Karpas-422 (cell line): ENCODE data around the gene GALNS. TPM values are rescaled to one million over a fixed set of nuclear protein-coding genes. Genes with fewer than 3 reads are reported as not detected.
"Not testable (repeated sequence)": the region's sequence is repeated elsewhere in the genome, so short reads cannot be mapped to it uniquely, and the experiment has no call there.

ENCODE experiments used
- DNase-seq: peaks from one replicate; pipeline ENCODE4 v3.0.0-alpha.2; 2015
- H2AFZ ChIP-seq: fragments of 200-600 bp; sonication (generic); 2 replicates; pipeline ENCODE4 v1.6.1; 2014; ENCODE audit warnings: antibody characterized with exemption, low read length, mixed read lengths
- H3K27ac ChIP-seq: fragments of 200-600 bp; sonication (generic); 2 replicates; pipeline ENCODE4 v1.5.1; 2014; ENCODE audit warnings: mild to moderate bottlenecking, low read length, moderate library complexity
- H3K27me3 ChIP-seq: fragments of 200-600 bp; sonication (generic); 2 replicates; pipeline ENCODE4 v1.6.1; 2014; ENCODE audit warnings: low read length, mixed read lengths
- H3K36me3 ChIP-seq: fragments of 200-600 bp; sonication (generic); 2 replicates; pipeline ENCODE4 v1.6.1; 2014; ENCODE audit warnings: low read length, mixed read lengths; ENCODE audit not compliant: insufficient read depth
- H3K4me1 ChIP-seq: fragments of 200-600 bp; sonication (generic); 2 replicates; pipeline ENCODE4 v1.6.1; 2014; ENCODE audit warnings: mild to moderate bottlenecking, low read length, mixed read lengths
- H3K4me2 ChIP-seq: fragments of 200-600 bp; sonication (generic); 2 replicates; pipeline ENCODE4 v1.6.1; 2014; ENCODE audit warnings: low read length, low read depth, mild to moderate bottlenecking; ENCODE audit not compliant: poor library complexity, severe bottlenecking
- H3K4me3 ChIP-seq: fragments of 200-600 bp; sonication (generic); 2 replicates; pipeline ENCODE4 v1.5.1; 2014; ENCODE audit warnings: mild to moderate bottlenecking, antibody characterized with exemption, low read length, mixed read lengths
- H3K79me2 ChIP-seq: fragments of 200-600 bp; sonication (generic); 2 replicates; pipeline ENCODE4 v1.6.1; 2014; ENCODE audit warnings: mild to moderate bottlenecking, low read length, mixed read lengths
- H3K9ac ChIP-seq: fragments of 200-600 bp; sonication (generic); 2 replicates; pipeline ENCODE4 v1.6.0; 2014; ENCODE audit warnings: low read length
- H3K9me2 ChIP-seq: fragments of 200-600 bp; sonication (generic), shearing (Covaris generic); replicated peaks from 2 replicates; pipeline ENCODE4 v1.6.0; 2014; ENCODE audit warnings: mild to moderate bottlenecking, low read length, moderate library complexity; ENCODE audit not compliant: insufficient read depth
- H3K9me3 ChIP-seq: fragments of 300-700, 200-600 bp; sonication (generic); 2 replicates; pipeline ENCODE4 v1.6.1; 2014; ENCODE audit warnings: low read length, mixed read lengths
- H4K20me1 ChIP-seq: fragments of 200-600 bp; sonication (generic); 2 replicates; pipeline ENCODE4 v1.6.1; 2014; ENCODE audit warnings: mild to moderate bottlenecking, antibody characterized with exemption, low read length, low read depth; ENCODE audit not compliant: insufficient read depth
- total RNA-seq: library from RNA; depleted of rRNA; stranded (reverse); fragments of >200 nt; shearing (Covaris generic); gene quantifications from 2 replicates; pipeline ENCODE4 v1.2.3, GENCODE V29; 2014; ENCODE audit warnings: low replicate concordance

Gene GALNS
- total RNA-seq, 1 experiment from 2014 or later = 26.8 TPM

DNA sequence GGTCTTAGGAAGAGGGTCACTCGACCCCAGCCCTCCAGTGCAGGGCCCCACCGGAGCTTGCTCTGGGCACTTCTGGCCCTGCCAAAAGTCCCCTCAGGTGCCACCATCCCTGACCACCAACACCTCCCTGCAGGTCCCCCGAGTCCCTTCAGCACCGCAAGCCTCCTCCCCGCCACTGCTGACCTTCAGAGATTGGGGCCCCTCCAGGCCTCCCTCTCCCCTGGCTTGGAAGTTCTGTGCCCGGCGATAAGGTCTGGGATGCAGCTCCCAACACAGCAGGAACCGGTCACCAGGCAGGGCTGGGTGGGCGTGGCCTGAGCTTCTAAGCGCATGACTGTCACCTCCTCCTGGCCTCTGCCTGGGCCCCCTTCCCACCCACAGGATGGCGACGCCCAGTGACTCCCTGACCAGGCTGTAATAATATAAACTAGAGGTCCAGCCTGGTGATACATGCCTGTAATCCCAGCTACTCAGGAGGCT lies 82.9 kb downstream of the GALNS start:
- Histone ChIP-seq H3K9me3 (no peaks in the 10 kb centered on the region), H3K79me2 (no peaks in the 10 kb centered on the region), H3K27me3 (no peaks in the 10 kb centered on the region), H3K9ac (no peak overlapping the region), H3K9me2 (no peaks in the 10 kb centered on the region), H3K36me3 (no peaks in the 10 kb centered on the region), H3K4me3 (no peak overlapping the region), H3K27ac (no peak overlapping the region), H3K4me2 (no peak overlapping the region), H3K4me1 (peaks cover 12% of the 10 kb centered on the region), H4K20me1 (0 out of 2 replicates have a peak, but pooled peaks cover 5% of the 10 kb centered on the region), H2AFZ (no peak overlapping the region)
- DNase-seq = no peak

DNA sequence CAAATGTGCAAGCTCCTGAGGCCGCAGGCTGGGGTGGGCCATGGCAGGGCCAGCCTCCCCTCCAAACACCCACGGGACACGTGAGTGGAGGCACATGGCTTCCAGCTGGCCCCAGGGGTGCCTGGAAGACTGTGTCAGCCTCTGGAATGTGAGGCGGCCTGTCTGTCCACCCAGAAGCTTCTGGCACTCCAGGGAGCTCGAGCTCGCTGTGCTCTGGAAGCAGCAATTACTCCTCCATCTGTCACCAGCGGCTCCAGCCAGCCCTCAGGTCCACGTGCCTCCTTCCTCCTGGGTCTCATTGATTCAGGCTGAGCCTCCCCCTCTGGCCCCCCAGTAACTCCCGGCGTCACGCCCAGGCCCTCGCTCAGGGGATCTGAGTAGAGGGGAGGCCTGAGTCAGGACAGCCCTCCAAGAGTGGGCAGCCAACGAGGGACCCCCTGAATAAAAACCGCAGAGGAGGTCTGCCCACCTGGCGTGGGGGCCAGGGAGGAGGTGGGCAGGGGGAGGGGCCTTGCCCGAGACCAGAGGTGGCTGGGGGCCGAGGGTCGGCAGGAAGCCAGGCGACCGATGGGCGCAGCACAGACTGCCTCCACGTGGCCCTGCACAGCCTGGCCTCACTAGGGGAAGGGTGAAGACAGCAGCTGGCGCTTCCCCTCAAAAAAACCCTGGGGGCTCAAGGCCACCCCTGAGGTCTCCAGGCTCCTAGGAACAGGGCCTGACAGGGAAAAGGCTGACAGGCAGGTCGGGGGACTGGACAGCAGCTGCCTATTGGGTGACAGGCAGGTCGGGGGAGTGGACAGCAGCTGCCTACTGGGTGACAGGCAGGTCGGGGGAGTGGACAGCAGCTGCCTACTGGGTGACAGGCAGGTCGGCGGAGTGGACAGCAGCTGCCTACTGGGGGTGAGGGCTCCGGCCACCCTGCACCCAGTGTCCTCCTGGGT lies 83.6 kb downstream of the GALNS start:
- Histone ChIP-seq H3K79me2 (no peaks in the 10 kb centered on the region), H4K20me1 (0 out of 2 replicates have a peak, but pooled peaks cover 5% of the 10 kb centered on the region), H3K9ac (no peak overlapping the region), H3K4me2 (no peak overlapping the region), H2AFZ (no peak overlapping the region), H3K9me2 (no peaks in the 10 kb centered on the region), H3K27me3 (no peaks in the 10 kb centered on the region), H3K4me1 (peaks cover 12% of the 10 kb centered on the region), H3K36me3 (no peaks in the 10 kb centered on the region), H3K4me3 (no peak overlapping the region), H3K27ac (no peak overlapping the region), H3K9me3 (no peaks in the 10 kb centered on the region)
- no peak for DNase-seq

DNA sequence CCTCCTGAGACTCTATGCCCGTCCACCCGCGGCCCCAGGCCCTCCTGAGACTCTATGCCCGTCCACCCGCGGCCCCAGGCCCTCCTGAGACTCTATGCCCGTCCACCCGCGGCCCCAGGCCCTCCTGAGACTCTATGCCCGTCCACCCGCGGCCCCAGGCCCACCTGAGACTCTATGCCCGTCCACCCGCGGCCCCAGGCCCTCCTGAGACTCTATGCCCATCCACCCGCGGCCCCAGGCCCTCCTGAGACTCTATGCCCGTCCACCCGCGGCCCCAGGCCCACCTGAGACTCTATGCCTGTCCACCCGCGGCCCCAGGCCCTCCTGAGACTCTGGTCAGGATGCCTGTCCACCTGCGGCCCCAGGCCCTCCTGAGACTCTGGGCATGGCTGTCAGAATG lies 85.0 kb downstream of the GALNS start:
- not testable (repeated sequence) for H3K4me3 ChIP-seq, H3K9me2 ChIP-seq, H4K20me1 ChIP-seq, H3K9ac ChIP-seq, DNase-seq, H3K4me2 ChIP-seq, H3K27me3 ChIP-seq, H3K27ac ChIP-seq, H2AFZ ChIP-seq, H3K9me3 ChIP-seq, H3K79me2 ChIP-seq, H3K36me3 ChIP-seq
- H3K4me1 ChIP-seq = peaks cover 12% of the 10 kb centered on the region

DNA sequence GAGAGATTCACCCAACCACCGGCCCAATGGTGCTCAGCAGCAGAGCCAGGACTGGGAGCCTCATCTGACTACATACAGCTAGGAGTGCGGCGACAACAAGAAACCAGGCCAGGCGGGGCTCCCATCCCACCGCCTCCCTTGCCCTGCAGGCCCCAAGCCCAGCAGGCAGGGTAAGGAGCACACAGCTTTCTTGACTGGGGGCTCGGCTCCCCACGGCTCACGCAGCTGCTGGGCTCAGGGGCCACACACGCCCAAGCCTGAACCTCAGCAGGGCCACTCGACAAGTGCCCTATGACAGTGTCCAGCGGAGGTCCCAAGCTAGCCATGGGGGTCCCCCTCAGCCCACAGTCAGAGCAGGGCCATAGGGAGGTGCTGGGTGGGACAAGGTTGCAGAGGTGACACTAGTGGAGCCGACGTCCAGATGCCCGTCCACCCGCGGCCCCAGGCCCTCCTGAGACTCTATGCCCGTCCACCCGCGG lies 85.4 kb downstream of the GALNS start:
- Histone ChIP-seq H4K20me1 (0 out of 2 replicates have a peak, but pooled peaks cover 5% of the 10 kb centered on the region), H3K4me3 (no peak overlapping the region), H3K9me2 (no peaks in the 10 kb centered on the region), H3K79me2 (no peaks in the 10 kb centered on the region), H3K36me3 (no peaks in the 10 kb centered on the region), H3K4me2 (no peak overlapping the region), H3K9ac (no peak overlapping the region), H3K9me3 (no peaks in the 10 kb centered on the region), H2AFZ (no peak overlapping the region), H3K27ac (no peak overlapping the region), H3K4me1 (peaks cover 12% of the 10 kb centered on the region), H3K27me3 (no peaks in the 10 kb centered on the region)
- no peak for DNase-seq

DNA sequence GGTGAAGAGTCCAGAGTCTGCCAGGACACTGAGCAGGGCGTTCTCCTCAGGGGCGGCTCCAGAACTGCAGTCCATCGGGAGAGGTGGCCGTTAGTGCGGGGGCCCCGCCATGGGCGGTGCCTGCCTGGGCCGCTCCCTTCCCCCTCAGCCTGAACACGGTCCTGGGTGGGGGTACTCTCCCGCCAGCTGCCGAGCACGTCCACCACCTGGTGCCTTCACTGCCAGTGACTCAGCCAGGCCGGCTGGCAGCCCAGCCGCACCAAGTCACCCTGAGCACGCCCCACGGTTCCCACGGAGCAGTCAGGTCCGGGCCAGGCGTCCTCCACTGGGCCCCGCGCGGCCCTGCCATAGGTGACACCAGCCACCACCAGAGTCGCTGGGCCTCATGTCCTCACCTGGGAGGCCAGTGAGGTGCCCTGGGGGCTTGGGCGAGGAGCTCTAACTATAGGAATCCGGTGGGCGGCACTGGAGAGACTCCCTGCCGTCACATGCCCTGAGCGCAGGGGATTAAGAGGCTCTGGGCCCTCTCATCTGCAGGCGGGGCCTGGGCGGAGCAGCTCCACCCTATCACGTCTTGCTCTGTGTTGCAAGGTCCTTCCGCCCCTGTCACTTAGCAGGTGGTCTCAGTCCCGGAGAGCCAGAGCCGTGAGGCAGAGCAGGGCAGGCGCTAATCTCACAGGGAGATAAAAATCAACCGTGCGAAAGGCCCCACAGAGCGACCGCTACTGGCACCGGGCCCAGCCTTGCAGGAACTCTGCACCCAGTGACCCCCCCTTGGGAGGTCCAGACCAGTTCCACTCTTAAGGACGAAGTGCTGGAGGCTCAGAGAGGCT lies 86.1 kb downstream of the GALNS start:
- Histone ChIP-seq H3K4me2 (peak overlapping the region; percentile 42), H4K20me1 (0 out of 2 replicates have a peak, but pooled peaks cover 5% of the 10 kb centered on the region), H3K4me1 (peaks cover 12% of the 10 kb centered on the region), H3K79me2 (no peaks in the 10 kb centered on the region), H3K9me2 (no peaks in the 10 kb centered on the region), H3K27ac (no peak overlapping the region), H3K4me3 (no peak overlapping the region), H3K36me3 (no peaks in the 10 kb centered on the region), H2AFZ (no peak overlapping the region), H3K9ac (no peak overlapping the region), H3K9me3 (no peaks in the 10 kb centered on the region), H3K27me3 (no peaks in the 10 kb centered on the region)
- DNase-seq = peak; percentile 76

DNA sequence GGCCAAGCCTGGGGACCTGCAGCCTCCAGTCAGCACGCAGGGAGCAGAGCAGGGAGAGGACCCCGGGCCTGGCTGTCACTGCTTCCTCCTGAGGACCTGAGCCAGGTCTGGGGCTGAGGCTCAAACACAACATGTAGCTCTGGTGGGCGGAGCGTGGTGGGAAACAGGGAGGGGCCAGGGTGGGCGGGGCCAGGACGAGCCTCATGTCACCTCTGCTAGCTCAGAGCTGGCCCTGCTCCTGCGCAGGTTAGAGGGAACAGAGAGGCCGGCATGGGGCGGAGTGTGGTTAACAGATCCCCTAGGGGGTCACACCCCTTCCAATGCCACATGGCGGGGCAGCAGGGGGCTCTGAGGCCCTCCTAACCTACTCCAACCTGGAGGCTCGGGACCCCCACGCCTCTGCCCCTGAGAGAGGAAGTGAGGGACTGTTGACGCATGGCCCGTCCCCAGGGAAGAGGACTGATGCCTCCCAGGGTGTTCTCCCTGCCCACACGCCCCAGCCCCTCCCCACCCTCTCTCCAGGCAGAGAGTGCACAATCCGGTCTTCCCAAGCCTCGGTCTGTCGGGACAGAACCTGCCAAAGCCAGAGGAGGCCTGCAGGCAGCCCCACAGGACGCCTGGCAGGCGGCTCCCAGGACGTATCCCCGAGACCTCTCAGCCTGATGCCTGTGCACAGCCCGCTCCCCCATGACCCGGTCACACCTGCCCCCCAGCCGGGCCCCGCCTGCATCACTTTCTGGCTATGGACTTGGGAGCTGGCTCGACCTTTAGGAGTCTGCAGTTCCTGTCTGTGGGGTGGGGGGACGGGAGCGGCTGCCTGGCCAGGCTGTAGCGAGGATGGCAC lies 86.9 kb downstream of the GALNS start:
- H3K27me3 ChIP-seq = no peaks in the 10 kb centered on the region
- H3K79me2 ChIP-seq = no peaks in the 10 kb centered on the region
- H3K27ac ChIP-seq = no peak overlapping the region
- H3K4me2 ChIP-seq = peak overlapping the region; percentile 42
- no peaks in the 10 kb centered on the region for H3K36me3 ChIP-seq
- peak; percentile 91 for DNase-seq
- no peak overlapping the region for H3K9ac ChIP-seq
- H3K4me1 ChIP-seq = peaks cover 12% of the 10 kb centered on the region
- 0 out of 2 replicates have a peak, but pooled peaks cover 5% of the 10 kb centered on the region for H4K20me1 ChIP-seq
- no peaks in the 10 kb centered on the region for H3K9me3 ChIP-seq
- no peak overlapping the region for H2AFZ ChIP-seq
- H3K9me2 ChIP-seq = no peaks in the 10 kb centered on the region
- no peak overlapping the region for H3K4me3 ChIP-seq

DNA sequence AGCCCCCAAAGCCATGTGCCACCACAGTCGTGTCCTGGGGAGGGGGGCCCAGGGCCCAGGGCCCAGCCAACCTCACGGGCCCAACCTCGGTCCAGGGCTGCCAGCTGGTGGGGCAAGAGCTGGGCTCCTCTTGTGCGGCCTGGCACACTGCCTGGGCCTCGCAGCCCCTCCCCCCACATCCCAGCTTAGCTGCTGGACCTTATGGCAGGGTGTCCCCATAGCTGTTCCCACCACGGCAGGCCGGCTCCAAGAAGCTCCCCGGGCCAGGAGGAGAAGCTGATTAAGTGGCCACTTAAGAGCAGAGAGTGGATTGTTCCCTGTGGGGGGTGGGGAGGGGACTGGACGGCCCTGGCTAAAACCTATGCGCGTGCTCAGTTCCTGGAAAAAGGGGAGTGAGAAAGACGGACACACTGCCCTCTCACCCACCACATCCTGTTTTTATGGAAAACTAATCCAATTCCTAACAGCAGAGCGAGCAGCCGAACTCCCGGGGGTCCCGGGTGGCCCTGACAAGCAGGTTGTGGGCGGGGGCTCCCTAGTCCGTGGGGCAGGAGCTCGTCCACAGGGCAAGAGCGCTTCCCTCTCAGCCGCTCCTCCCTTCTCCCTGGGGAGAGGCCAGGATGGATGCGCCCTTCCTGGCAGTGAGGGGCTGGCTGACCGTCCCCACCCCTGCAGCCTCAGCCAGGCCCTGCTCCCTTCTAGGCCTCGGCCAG lies 88.5 kb downstream of the GALNS start:
- peaks cover 12% of the 10 kb centered on the region for H3K4me1 ChIP-seq
- no peak overlapping the region for H2AFZ ChIP-seq
- no peak for DNase-seq
- H3K27ac ChIP-seq = no peak overlapping the region
- H3K79me2 ChIP-seq = no peaks in the 10 kb centered on the region
- H3K9me2 ChIP-seq = no peaks in the 10 kb centered on the region
- H3K4me3 ChIP-seq = no peak overlapping the region
- no peaks in the 10 kb centered on the region for H3K36me3 ChIP-seq
- H4K20me1 ChIP-seq = 0 out of 2 replicates have a peak, but pooled peaks cover 5% of the 10 kb centered on the region
- no peak overlapping the region for H3K9ac ChIP-seq
- H3K4me2 ChIP-seq = no peak overlapping the region
- no peaks in the 10 kb centered on the region for H3K27me3 ChIP-seq
- no peaks in the 10 kb centered on the region for H3K9me3 ChIP-seq
